ENCODE results near the gene PPFIA3. TPM values are rescaled to one million over a fixed set of nuclear protein-coding genes. Genes with fewer than 3 reads are reported as not detected.

Gene PPFIA3
- total RNA-seq, result 1 to 10 TPM in 6 of 7 donors, under 1 TPM in 1; 0.72 to 6.1 (median 3.2) TPM
- 1 to 10 TPM in 1 of 2 donors, under 1 TPM in 1; 0.55 to 5.8 TPM for polyA plus RNA-seq
- long read RNA-seq, donor 1, partial matches to known transcripts, result 1 of 2 reads
- long read RNA-seq, donor 1, other reads (novel, unspliced or antisense), result 1 of 2 reads
- long read RNA-seq, donor 2, partial matches to known transcripts, result 0 of 1 reads
- long read RNA-seq, donor 2, other reads (novel, unspliced or antisense), result 0 of 1 reads
- long read RNA-seq, donor 3, partial matches to known transcripts, result 4 of 9 reads
- long read RNA-seq, donor 3, other reads (novel, unspliced or antisense), result 3 of 9 reads

DNA sequence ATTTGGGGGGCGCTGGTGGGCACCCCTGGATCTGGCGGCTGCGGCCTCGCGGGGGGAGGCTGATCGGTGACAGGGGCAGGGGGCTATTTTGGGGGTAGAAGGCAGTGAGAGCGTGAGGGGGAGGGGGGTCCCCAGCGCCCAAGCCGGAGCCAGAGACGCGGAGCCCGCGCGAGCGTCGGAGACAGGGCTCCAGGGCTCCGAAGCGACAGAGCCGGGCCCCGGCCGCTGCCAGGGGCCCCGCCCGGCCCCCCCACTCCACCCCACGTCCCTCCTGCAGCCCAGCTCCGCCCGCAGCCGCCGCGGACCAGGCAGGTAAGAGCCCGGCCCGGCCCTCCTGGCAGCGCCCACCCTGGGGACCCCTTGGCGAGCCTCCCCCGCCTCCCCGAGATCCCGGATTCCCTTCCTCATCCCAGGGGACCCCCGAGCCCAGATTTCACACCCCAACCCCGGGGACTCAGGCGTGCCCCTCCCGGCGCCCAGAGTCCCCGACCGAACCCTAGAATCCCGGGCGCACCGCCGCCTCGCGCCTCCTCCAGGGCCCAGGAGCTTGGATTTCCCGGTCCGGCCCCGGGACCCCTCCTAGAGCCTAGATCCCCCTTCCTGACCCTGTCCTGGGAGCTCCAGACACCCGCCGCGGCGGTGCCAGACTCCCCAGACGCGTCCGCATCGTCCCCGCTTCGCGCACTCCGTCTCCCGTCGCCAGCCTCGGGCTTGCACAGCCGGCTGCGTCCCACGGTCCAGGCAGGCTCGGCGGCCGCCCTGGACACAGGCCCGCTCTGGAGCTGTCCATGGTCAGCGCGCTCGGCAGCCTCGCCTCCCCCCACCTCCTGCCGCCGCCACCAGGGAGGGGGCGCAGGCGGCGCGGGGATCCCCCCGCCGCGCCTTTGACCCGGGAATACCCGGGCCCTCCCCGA lies at the start of gene PPFIA3:
TSS of gene PPFIA3 (plus strand) at position 134 of the 914 bp plus-strand sequence. CDS start 8,330 bp downstream, outside the sequence.
- H3K9me3 ChIP-seq, result no peaks in the 10 kb centered on the region
- H3K36me3 ChIP-seq, result no peaks in the 10 kb centered on the region
- intact Hi-C loops (cut with DNase I), result no loop called here
- peak within 1 kb of the TSS; percentile 66 to 67 for H3K27ac ChIP-seq
- peak; percentile 55 to 80 (median 66) for DNase-seq
- 0 to 1% (median 1%) methylated on average over 59 to 87 of the region's 90 CpGs for WGBS, 3 donors
- peaks cover 16% of the 10 kb centered on the region for H3K4me1 ChIP-seq (ENCODE audit: insufficient read depth)
- TF ChIP-seq EP300 (IDR thresholded peaks at IDR 0.05) (no peak), POLR2A (IDR thresholded peaks at IDR 0.05) (no peak)
- TF ChIP-seq, protein P1, sequence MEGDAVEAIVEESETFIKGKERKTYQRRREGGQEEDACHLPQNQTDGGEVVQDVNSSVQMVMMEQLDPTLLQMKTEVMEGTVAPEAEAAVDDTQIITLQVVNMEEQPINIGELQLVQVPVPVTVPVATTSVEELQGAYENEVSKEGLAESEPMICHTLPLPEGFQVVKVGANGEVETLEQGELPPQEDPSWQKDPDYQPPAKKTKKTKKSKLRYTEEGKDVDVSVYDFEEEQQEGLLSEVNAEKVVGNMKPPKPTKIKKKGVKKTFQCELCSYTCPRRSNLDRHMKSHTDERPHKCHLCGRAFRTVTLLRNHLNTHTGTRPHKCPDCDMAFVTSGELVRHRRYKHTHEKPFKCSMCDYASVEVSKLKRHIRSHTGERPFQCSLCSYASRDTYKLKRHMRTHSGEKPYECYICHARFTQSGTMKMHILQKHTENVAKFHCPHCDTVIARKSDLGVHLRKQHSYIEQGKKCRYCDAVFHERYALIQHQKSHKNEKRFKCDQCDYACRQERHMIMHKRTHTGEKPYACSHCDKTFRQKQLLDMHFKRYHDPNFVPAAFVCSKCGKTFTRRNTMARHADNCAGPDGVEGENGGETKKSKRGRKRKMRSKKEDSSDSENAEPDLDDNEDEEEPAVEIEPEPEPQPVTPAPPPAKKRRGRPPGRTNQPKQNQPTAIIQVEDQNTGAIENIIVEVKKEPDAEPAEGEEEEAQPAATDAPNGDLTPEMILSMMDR (IDR thresholded peaks at IDR 0.05), result no peak
- no peaks in the 10 kb centered on the region for H3K27me3 ChIP-seq
- H3K4me3 ChIP-seq, result peak within 1 kb of the TSS; percentile 54

DNA sequence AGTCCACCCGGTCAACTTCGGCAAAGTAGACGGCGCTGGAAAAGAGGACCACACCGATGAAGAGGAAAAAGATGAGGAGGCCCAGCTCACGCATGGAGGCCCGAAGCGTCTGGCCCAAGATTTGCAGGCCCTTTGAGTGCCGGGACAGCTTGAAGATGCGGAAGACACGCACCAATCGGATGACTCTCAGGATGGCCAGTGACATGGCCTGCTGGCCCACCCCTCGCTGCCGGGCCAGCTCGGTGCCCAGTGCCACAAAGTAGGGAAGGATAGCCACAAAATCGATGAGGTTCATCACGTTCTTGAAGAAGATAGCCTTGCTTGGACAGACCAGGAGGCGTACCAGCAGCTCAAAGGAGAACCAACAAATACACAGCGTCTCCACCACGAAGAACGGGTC lies 48.9 kb upstream of the PPFIA3 start:
- H3K36me3 ChIP-seq, result no peaks in the 10 kb centered on the region
- H3K27ac ChIP-seq, result no peak overlapping the region
- H3K4me1 ChIP-seq (ENCODE audit: insufficient read depth), result no peaks in the 10 kb centered on the region
- TF ChIP-seq, protein P1 (IDR thresholded peaks at IDR 0.05), result no peak
- TF ChIP-seq EP300 (IDR thresholded peaks at IDR 0.05) (no peak), POLR2A (IDR thresholded peaks at IDR 0.05) (no peak)
- no peaks in the 10 kb centered on the region for H3K9me3 ChIP-seq
- WGBS, 3 donors, result 93 to 97% (median 96%) methylated on average over 21 of the region's 21 CpGs
- DNase-seq, result no peak
- intact Hi-C loops (cut with DNase I), result no loop called here
- H3K4me3 ChIP-seq, result no peak overlapping the region
- peaks cover 3% of the 10 kb centered on the region for H3K27me3 ChIP-seq

DNA sequence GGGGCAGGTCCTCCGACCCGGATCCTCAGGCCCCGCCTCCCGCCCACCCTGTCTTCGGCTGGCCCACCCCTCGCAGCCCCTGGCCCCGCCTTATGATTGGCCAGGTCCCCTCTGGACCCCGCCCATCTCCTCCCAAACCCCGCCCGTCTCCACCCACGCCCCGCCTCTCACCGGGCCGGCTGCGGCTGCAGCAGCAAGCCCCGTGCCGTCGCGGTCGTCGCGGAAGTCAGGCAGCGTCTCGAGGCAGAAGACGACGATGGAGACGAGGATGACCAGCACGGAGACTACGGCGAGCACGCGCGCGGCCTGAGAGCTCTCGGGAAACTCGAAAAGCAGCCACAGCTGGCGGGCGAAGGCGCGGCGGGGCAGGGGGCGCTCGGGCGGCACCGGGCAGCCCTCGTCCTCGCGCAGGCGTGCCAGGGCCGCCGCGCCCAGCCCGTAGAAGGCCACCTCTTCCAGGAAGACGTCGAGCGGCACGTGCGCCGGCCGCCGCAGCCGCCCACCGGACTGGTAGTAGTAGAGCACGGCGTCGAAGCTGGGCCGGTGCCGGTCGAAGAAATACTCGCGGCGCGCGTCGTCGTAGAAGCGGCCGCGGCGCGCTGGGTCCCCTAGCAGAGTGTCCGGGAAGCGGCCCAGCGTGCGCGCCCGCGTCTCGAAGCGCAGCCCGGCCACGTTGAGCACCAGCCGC lies 47.3 kb upstream of the PPFIA3 start:
- DNase-seq, result no peak
- H3K4me1 ChIP-seq (ENCODE audit: insufficient read depth), result no peaks in the 10 kb centered on the region
- intact Hi-C loops (cut with DNase I), result no loop called here
- H3K4me3 ChIP-seq, result no peak overlapping the region
- TF ChIP-seq EP300 (IDR thresholded peaks at IDR 0.05), result no peak
- TF ChIP-seq POLR2A (IDR thresholded peaks at IDR 0.05), result no peak
- TF ChIP-seq, protein P1 (IDR thresholded peaks at IDR 0.05), result no peak
- no peaks in the 10 kb centered on the region for H3K36me3 ChIP-seq
- no peaks in the 10 kb centered on the region for H3K9me3 ChIP-seq
- peaks cover 3% of the 10 kb centered on the region for H3K27me3 ChIP-seq
- H3K27ac ChIP-seq, result no peak overlapping the region
- 2 to 3% (median 3%) methylated on average over 89 to 93 of the region's 93 CpGs for WGBS, 3 donors
